Activated T-cell treated with anti-CD3 and anti-CD28 coated beads, Interleukin-2, amount 50 U/mL, for 4 hours (primary cell): ENCODE data around the gene THTPA. TPM values are rescaled to one million over a fixed set of nuclear protein-coding genes. Genes with fewer than 3 reads are reported as not detected.
A peak's percentile ranks its signal among the peaks of the same experiment; 100 is the strongest.
"Not testable (repeated sequence)": the region's sequence is repeated elsewhere in the genome, so short reads cannot be mapped to it uniquely, and the experiment has no call there.

Experiments used
- ATAC-seq, 2 donors: fragments of 200-7000 bp; cut with Tn5 transposase; one replicate each; pipeline ENCODE4 v1.10.0; 2021
- DNase-seq: peaks from one replicate; pipeline ENCODE4 v3.0.0-alpha.2; 2020
- H3K27me3 Mint-ChIP-seq: one replicate; pipeline ENCODE4 v1.8.0; 2021; ENCODE audit warnings: low read depth, mixed read lengths
- H3K36me3 Mint-ChIP-seq: one replicate; pipeline ENCODE4 v1.8.0; 2022; ENCODE audit warnings: mixed read lengths; ENCODE audit not compliant: insufficient read depth
- H3K4me1 Mint-ChIP-seq: one replicate; pipeline ENCODE4 v1.8.0; 2021; ENCODE audit warnings: low read depth, mixed read lengths
- H3K4me3 Mint-ChIP-seq: one replicate; pipeline ENCODE4 v1.8.0; 2021; ENCODE audit warnings: mild to moderate bottlenecking, moderate library complexity, mixed read lengths
- H3K9me3 Mint-ChIP-seq: one replicate; pipeline ENCODE4 v1.8.0; 2021; ENCODE audit warnings: mixed read lengths
- total RNA-seq, 3 donors: library from RNA; stranded (reverse); gene quantifications; one replicate each; pipeline ENCODE4 v1.2.1, GENCODE V29; 2021

THTPA gene
- total RNA-seq, 3 donors from 2014 or later = 17.1 to 18.8 (median 17.6) TPM

DNA sequence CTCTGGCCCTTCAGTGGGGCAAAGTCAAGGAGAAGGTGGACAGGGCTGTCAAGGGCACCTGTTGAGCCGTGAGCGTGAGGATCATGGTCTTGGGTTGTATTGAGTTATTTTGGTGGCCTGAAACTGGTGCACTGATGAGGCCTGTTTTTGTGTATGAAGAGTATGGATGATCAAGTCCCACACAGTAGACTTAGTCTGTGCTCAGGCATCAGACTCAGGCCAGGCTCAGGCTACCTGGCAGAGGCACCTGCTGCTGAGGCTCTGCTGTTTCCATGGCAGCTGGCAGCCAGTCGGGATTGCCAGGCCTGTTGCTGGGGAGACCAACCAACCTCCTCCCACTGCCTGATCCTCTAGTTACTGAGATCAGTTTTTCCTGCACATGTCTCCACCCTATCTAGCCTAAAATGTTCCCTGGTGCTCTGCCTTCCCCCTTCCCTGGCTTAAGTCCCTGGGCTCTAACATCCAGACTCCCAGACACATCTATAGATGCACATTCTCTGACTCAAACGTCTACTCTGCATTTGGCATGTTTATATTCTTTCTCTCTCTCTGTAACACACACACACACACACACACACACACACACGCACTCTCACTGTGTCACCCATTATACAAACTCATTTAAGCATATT, 17.4 kb downstream of the THTPA start:
- ATAC-seq = no peak
- peaks cover 23% of the 10 kb centered on the region for H3K27me3 Mint-ChIP-seq
- H3K36me3 Mint-ChIP-seq = no peaks in the 10 kb centered on the region
- no peak overlapping the region for H3K4me3 Mint-ChIP-seq
- peaks cover 17% of the 10 kb centered on the region for H3K4me1 Mint-ChIP-seq
- no peaks in the 10 kb centered on the region for H3K9me3 Mint-ChIP-seq
- DNase-seq = no peak

DNA sequence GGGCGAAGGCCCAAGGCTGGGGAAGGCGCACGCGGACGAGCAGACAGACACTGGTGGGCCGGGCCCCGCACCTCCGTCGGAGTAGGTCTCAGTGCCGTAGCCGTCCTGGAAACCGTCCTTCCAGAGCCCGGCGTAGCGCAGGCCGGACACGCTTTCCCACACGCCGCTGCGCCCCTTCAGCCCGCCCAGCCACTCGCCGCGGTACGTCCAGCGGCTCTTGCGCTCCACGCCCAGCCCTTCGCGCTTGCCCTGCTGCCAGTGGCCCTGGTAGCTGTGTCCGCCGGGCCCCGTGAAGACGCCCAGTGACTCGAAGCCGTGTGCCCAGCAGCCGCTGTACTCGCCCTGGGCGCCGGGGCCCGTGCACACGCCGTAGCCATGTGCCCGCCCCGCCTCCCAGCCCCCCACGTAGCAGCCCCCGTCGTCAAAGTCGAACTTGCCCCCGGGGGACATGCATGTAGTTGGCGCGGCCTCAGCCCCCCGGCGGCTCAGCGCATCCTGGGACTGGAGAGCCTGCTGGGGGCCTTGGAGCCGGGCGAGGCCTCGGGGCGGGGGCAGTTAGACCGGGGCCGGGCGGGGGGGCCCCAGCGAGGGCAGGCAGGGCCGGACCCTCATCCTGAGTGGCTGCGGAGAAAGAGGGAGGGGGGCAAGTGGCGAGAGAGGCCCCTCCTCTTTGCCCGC, 21.1 kb downstream of the THTPA start:
- no peak for DNase-seq
- peaks cover 43% of the 10 kb centered on the region for H3K27me3 Mint-ChIP-seq
- H3K36me3 Mint-ChIP-seq = no peaks in the 10 kb centered on the region
- peak; percentile 37 to 45 for ATAC-seq
- H3K4me3 Mint-ChIP-seq = peak overlapping the region; percentile 33
- H3K9me3 Mint-ChIP-seq = no peaks in the 10 kb centered on the region
- H3K4me1 Mint-ChIP-seq = peaks cover 16% of the 10 kb centered on the region

- H3K4me3 Mint-ChIP-seq = no peak overlapping the region
- H3K9me3 Mint-ChIP-seq = no peaks in the 10 kb centered on the region
- H3K36me3 Mint-ChIP-seq = no peaks in the 10 kb centered on the region
- H3K27me3 Mint-ChIP-seq = peaks cover 46% of the 10 kb centered on the region
- peaks cover 16% of the 10 kb centered on the region for H3K4me1 Mint-ChIP-seq
- DNase-seq = no peak
- no peak for ATAC-seq
These were observed 21.8 kb downstream of the THTPA start for GRCh38 chr14:23577710-23578392.

DNA sequence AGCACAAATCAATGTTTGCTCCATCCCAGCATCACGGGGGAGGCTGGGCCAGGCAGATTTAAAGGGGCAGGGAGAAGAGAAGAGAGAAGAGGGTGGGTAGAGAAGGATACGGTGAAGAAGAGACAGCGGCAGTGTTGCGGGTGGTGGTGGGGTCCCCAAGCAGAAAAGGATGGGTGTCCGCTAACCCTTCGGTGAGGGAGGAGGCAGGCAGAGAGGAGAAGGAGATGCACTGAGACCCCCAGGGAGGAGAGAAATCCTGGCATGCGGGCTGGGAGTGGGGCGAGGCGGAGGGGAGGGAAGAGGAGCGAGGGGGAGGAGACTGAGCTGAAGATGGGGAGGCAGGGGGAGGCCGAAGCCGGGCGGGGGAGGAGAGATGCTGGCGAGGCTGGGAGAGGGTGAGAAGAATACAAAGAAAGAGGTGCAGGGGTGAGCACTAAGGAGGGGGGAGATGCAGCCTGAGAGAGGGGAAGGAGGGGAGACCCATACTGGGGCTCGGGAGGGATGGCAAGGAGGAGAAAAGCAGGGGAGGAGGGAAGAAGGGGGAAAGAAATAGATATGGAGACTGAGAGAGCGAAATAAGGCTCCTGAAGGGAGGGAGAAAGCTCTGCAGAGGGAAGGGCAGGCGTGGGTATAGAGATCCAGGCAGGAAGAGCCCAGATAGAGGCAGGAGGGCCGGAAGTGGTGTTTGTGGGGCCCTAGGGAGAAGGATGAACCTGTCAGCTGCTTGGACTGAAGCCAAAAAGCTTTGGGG, 22.7 kb downstream of the THTPA start, which contains the start of gene JPH4:
Gene JPH4, minus strand, starts transcription at position 231 of the 751 bp plus-strand sequence. CDS start 1,337 bp downstream, outside the sequence.
- ATAC-seq (no peak), DNase-seq (no peak)
- H3K27me3 Mint-ChIP-seq = peaks cover 48% of the 10 kb centered on the region
- no peaks in the 10 kb centered on the region for H3K9me3 Mint-ChIP-seq
- peaks cover 16% of the 10 kb centered on the region for H3K4me1 Mint-ChIP-seq
- no peaks in the 10 kb centered on the region for H3K36me3 Mint-ChIP-seq
- H3K4me3 Mint-ChIP-seq = no peak within 1 kb of the TSS

DNA sequence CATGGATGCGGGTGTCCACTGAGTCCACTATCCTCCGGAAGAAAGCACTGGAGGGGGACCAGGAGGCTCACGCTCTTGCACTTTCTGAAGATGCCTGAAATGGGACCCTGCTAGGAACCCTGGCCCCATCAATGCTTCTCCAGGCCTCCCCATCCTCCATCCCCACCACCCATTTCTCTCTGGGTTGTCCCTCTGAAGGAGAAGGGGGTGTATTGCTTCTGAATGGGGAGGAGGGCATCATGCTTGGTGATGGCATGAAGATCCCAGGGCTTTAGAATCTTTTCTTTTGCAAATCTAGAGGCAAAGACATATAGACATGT, 23.2 kb downstream of the THTPA start:
- Mint-ChIP-seq H3K4me3 (no peak overlapping the region), H3K4me1 (peaks cover 16% of the 10 kb centered on the region), H3K36me3 (no peaks in the 10 kb centered on the region), H3K9me3 (no peaks in the 10 kb centered on the region), H3K27me3 (peaks cover 50% of the 10 kb centered on the region)
- no peak for DNase-seq
- ATAC-seq = no peak

- Mint-ChIP-seq H3K9me3 (no peaks in the 10 kb centered on the region), H3K36me3 (no peaks in the 10 kb centered on the region), H3K27me3 (peaks cover 50% of the 10 kb centered on the region), H3K4me1 (peaks cover 16% of the 10 kb centered on the region), H3K4me3 (no peak overlapping the region)
- DNase-seq (no peak), ATAC-seq (no peak)
These were observed 23.7 kb downstream of the THTPA start for GRCh38 chr14:23579739-23580138.

- Mint-ChIP-seq H3K4me1 (peaks cover 16% of the 10 kb centered on the region), H3K27me3 (peaks cover 46% of the 10 kb centered on the region), H3K4me3 (no peak overlapping the region), H3K36me3 (no peaks in the 10 kb centered on the region), H3K9me3 (no peaks in the 10 kb centered on the region)
- ATAC-seq = no peak
- no peak for DNase-seq
These were observed 24.3 kb downstream of the THTPA start for GRCh38 chr14:23580152-23580926.

DNA sequence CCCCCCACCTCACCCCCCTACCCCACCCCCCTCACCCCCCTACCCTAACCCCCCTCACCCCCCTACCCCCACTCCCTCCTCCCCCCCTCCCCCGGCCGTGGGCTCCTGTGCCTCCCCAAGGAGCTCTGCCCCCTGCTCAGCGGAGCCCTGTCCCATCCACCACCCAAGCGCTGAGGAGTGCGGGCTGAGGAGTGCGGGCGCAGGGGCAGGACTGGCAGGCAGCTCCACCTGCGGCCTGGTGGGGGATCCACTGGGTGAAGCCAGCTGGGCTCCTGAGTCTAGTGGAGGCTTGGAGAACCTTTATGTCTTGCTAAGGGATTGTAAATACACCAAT, 24.8 kb downstream of the THTPA start:
- peaks cover 16% of the 10 kb centered on the region for H3K4me1 Mint-ChIP-seq
- H3K27me3 Mint-ChIP-seq = peaks cover 49% of the 10 kb centered on the region
- DNase-seq (no peak), ATAC-seq (no peak)
- H3K36me3 Mint-ChIP-seq = no peaks in the 10 kb centered on the region
- no peak overlapping the region for H3K4me3 Mint-ChIP-seq
- no peaks in the 10 kb centered on the region for H3K9me3 Mint-ChIP-seq

GRCh38 chr14:23582906-23583760, 27.1 kb downstream of the THTPA start:
- no peak overlapping the region for H3K4me3 Mint-ChIP-seq
- DNase-seq = no peak
- H3K36me3 Mint-ChIP-seq = no peaks in the 10 kb centered on the region
- peaks cover 44% of the 10 kb centered on the region for H3K27me3 Mint-ChIP-seq
- ATAC-seq = no peak
- H3K9me3 Mint-ChIP-seq = no peaks in the 10 kb centered on the region
- peaks cover 6% of the 10 kb centered on the region for H3K4me1 Mint-ChIP-seq

- not testable (repeated sequence) for H3K4me1 Mint-ChIP-seq, DNase-seq, H3K9me3 Mint-ChIP-seq, H3K4me3 Mint-ChIP-seq, ATAC-seq, H3K36me3 Mint-ChIP-seq
- H3K27me3 Mint-ChIP-seq = peaks cover 42% of the 10 kb centered on the region
These were observed 27.9 kb downstream of the THTPA start for GRCh38 chr14:23583761-23584526.

GRCh38 chr14:23584527-23585203, 28.6 kb downstream of the THTPA start:
- not testable (repeated sequence) for H3K4me1 Mint-ChIP-seq, DNase-seq, ATAC-seq, H3K9me3 Mint-ChIP-seq, H3K36me3 Mint-ChIP-seq, H3K4me3 Mint-ChIP-seq
- H3K27me3 Mint-ChIP-seq = peaks cover 37% of the 10 kb centered on the region

DNA sequence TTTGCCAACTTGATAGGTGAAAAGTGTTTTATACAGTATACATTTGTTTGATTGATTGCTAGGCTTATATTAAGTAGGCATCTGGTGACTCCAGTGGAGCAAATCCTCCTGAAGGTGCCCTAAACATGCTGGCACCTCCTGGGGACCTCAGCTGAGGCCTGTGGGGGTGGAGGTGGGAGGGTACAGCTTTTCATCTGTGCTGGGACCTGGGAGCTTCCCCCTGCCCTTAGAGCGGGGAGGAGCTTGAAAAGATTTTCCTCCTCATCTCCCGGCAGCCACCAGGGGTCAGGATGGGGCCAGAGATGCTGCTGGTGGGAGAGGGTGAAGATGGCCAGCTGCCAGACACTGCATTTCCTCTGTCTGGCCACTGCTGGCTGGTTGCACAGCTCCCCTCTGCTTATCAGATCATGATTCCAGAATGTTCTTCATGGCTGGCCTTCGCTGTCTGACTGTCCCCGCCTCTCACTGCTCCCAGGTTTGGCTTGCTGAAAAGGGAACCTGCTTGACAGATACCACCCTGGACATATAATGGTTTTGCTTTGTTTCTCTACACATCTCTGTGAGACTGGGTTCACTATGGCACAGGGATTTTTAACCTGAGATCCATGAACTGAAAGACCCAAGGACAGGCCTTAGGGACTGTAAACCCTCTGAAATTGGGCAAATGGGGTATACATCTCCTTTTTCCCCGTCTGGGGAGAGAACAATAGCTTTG, 33.0 kb downstream of the THTPA start:
- Mint-ChIP-seq H3K4me3 (no peak overlapping the region), H3K4me1 (peaks cover 5% of the 10 kb centered on the region), H3K9me3 (no peaks in the 10 kb centered on the region)

More for the DNA sequence above, 33.0 kb downstream of the THTPA start:
- peak; percentile 65 for DNase-seq
- Mint-ChIP-seq H3K27me3 (peaks cover 17% of the 10 kb centered on the region), H3K36me3 (no peaks in the 10 kb centered on the region)
- peak; percentile 97 to 99 for ATAC-seq
